HEK293T (cell line): ENCODE data around the gene SLC31A2.

Experiments used
- CTCF ChIA-PET: fragments of 350-600 bp; formaldehyde crosslinking; extraction: SDS; loops from one replicate; lab custom pipeline; 2021; ENCODE audit warnings: antibody characterized with exemption, inconsistent platforms; lab: Yijun Ruan, JAX
- POLR2A ChIA-PET: fragments of 350-600 bp; formaldehyde crosslinking; extraction: SDS; loops from one replicate; lab custom pipeline; 2020; ENCODE audit warnings: antibody characterized with exemption, inconsistent platforms; lab: Yijun Ruan, JAX
- DNase-seq: peaks from one replicate; pipeline ENCODE4 v3.0.0; 2012; ENCODE audit warnings: mixed read lengths; ENCODE audit errors: extremely low spot score
- ARNT ChIP-seq: fragments of 450-650 bp; IDR thresholded peaks from 2 replicates; pipeline ENCODE4 v1.6.1; 2017; ENCODE audit warnings: mild to moderate bottlenecking
- BHLHE40 ChIP-seq: fragments of 450-650 bp; IDR thresholded peaks from 2 replicates; pipeline ENCODE4 v1.6.1; 2016; ENCODE audit warnings: mild to moderate bottlenecking, moderate library complexity, borderline replicate concordance
- CTBP1 ChIP-seq: fragments of 450-650 bp; IDR thresholded peaks from 2 replicates; pipeline ENCODE4 v1.6.1; 2016; ENCODE audit warnings: borderline replicate concordance
- ELF4 ChIP-seq: fragments of 450-650 bp; IDR thresholded peaks from 2 replicates; pipeline ENCODE4 v1.6.1; 2017; ENCODE audit warnings: antibody characterized with exemption
- FOXA1 ChIP-seq: fragments of 450-650 bp; IDR thresholded peaks from 2 replicates; pipeline ENCODE4 v1.6.1; 2016; ENCODE audit warnings: mild to moderate bottlenecking
- FOXK2 ChIP-seq: fragments of 450-650 bp; IDR thresholded peaks from 2 replicates; pipeline ENCODE4 v1.6.1; 2016; ENCODE audit warnings: mild to moderate bottlenecking
- FOXM1 ChIP-seq: fragments of 450-650 bp; IDR thresholded peaks from 2 replicates; pipeline ENCODE4 v1.6.1; 2017; ENCODE audit warnings: mild to moderate bottlenecking, borderline replicate concordance
- HDGF ChIP-seq: fragments of 450-650 bp; IDR thresholded peaks from 2 replicates; pipeline ENCODE4 v1.6.1; 2017; ENCODE audit warnings: antibody characterized with exemption, borderline replicate concordance
- L3MBTL2 ChIP-seq: fragments of 450-650 bp; conservative IDR thresholded peaks from 2 replicates; pipeline ENCODE4 v1.6.1; 2016; ENCODE audit warnings: mild to moderate bottlenecking
- LEF1 ChIP-seq: fragments of 450-650 bp; IDR thresholded peaks from 2 replicates; pipeline ENCODE4 v1.6.1; 2017; ENCODE audit warnings: mild to moderate bottlenecking, borderline replicate concordance
- NFRKB ChIP-seq: fragments of 450-650 bp; IDR thresholded peaks from 2 replicates; pipeline ENCODE4 v1.6.1; 2016; ENCODE audit warnings: mild to moderate bottlenecking, moderate library complexity
- SP1 ChIP-seq: fragments of 450-650 bp; IDR thresholded peaks from 2 replicates; pipeline ENCODE4 v1.6.1; 2017
- SUZ12 ChIP-seq: fragments of 450-650 bp; IDR thresholded peaks from 2 replicates; pipeline ENCODE4 v1.6.1; 2016; ENCODE audit warnings: mild to moderate bottlenecking
- TARDBP ChIP-seq: fragments of 450-650 bp; IDR thresholded peaks from 2 replicates; pipeline ENCODE4 v1.6.1; 2016
- ZNF384 ChIP-seq: fragments of 450-650 bp; IDR thresholded peaks from 2 replicates; pipeline ENCODE4 v1.6.1; 2016
- TF ChIP-seq, protein P1 (sequence below): fragments of 450-650 bp; IDR thresholded peaks from 2 replicates; pipeline ENCODE4 v1.6.1; 2016

Gene SLC31A2

DNA sequence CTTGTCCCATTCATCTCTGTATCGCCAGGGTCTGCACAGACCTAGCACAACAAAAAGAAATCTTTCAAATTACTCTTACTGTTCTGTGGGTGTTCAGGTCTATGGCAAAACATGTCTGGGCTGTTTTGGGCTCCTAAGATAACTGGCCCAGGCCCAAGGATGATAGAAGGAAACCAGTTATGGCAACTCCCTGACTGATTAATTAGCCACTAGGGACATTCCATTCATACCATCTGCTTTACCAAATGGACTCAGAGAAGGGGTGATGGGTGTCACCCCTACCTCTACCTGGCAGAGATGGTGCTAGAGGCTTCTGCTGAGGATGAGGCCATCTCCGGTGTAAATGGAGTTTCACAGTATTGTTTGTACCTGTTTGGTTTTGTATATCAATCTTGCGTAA lies 1.9 kb downstream of the SLC31A2 start:
- ChIA-PET CTCF (no interaction called here), POLR2A (interaction anchor here (3.9 kb wide), 1 partner anchor 68 kb away, joined by 18 read pairs; the partner anchor contains the start of genes FKBP15 and SLC31A1)
- DNase-seq: no peak
- TF ChIP-seq L3MBTL2: no peak
- TF ChIP-seq CTBP1: no peak
- TF ChIP-seq ARNT: no peak
- TF ChIP-seq SP1: no peak
- TF ChIP-seq LEF1: no peak
- TF ChIP-seq FOXA1: no peak
- no peak for TF ChIP-seq ELF4
- no peak for TF ChIP-seq FOXK2
- TF ChIP-seq TARDBP: no peak
- TF ChIP-seq SUZ12: no peak
- TF ChIP-seq, protein P1, sequence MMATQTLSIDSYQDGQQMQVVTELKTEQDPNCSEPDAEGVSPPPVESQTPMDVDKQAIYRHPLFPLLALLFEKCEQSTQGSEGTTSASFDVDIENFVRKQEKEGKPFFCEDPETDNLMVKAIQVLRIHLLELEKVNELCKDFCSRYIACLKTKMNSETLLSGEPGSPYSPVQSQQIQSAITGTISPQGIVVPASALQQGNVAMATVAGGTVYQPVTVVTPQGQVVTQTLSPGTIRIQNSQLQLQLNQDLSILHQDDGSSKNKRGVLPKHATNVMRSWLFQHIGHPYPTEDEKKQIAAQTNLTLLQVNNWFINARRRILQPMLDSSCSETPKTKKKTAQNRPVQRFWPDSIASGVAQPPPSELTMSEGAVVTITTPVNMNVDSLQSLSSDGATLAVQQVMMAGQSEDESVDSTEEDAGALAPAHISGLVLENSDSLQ: no peak
- TF ChIP-seq BHLHE40: no peak
- TF ChIP-seq NFRKB: no peak
- no peak for TF ChIP-seq HDGF
- no peak for TF ChIP-seq FOXM1
- no peak for TF ChIP-seq ZNF384

DNA sequence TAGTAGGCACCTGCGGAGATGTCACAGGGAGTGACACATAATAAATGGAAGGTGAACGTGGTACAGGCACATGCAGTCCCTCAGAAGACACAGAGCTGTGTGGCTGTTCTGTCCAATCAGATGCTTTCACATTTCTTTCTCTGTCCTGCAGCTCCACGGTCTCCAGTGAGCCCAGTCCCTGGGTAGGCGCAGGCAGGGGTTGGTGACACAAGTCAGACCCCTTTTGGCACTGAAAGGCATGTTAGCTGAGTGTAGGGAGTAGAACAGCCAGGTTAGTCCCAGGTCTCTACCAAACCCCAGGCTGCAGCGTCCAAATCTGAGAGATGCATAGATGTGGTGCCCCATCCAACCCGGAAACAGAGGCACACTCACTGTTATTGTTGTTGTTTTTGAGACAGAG lies 2.8 kb downstream of the SLC31A2 start:
- no peak for DNase-seq
- ChIA-PET POLR2A (no interaction called here), CTCF (no interaction called here)
- TF ChIP-seq FOXM1 (no peak), FOXA1 (no peak), FOXK2 (no peak), SP1 (no peak), L3MBTL2 (no peak), CTBP1 (no peak), TARDBP (no peak), BHLHE40 (no peak), ELF4 (no peak), ARNT (no peak), HDGF (no peak)
- TF ChIP-seq, protein P1: no peak

DNA sequence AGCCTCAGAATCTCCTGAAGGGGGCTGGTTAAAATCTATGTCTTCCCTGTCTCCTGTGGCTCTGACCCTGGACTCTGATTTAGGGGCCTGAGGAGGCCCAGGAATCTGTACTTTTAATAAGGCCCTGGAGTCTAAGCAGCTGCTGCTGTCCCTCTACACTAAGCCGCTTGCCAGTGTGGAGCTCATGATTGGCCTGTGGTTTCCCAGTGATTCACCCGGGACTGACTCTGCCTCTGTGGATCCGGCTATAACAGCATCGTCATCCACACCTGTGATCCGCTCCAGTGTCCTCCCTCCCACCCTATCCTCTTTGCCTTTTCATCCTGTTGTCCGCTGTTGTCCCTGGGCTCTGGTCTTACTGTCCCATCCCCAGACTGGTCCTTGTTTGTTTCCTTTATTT lies 3.7 kb downstream of the SLC31A2 start:
- CTCF ChIA-PET: no interaction called here
- TF ChIP-seq ELF4: no peak
- no peak for TF ChIP-seq BHLHE40
- TF ChIP-seq ARNT: no peak
- no peak for TF ChIP-seq HDGF
- no peak for TF ChIP-seq FOXA1
- no peak for TF ChIP-seq ZNF384
- TF ChIP-seq CTBP1: no peak
- TF ChIP-seq TARDBP: no peak
- TF ChIP-seq FOXM1: no peak
- no peak for TF ChIP-seq NFRKB
- no peak for TF ChIP-seq SUZ12
- TF ChIP-seq, protein P1: no peak
- no peak for TF ChIP-seq SP1
- TF ChIP-seq L3MBTL2: no peak
- no peak for TF ChIP-seq LEF1
- POLR2A ChIA-PET: no interaction called here
- DNase-seq: no peak

DNA sequence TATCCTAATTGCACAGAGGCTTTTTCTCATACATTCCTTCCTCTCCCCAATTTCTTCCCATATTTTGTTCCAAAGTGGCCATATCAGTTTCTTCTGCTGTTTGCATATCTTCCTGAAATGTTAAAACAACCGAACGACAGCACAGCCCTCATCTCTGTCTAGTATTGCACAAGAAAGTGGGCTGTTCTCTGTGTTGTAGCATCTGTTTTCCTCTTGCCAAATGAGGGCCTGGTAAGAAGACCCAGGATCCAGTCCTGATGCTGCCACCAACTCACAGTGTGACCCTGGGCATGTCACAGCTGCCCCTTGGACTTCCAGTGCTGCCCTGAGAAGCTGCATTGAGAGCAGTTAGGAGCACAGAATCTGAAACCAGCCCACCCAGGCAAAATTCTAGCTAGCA lies 4.1 kb downstream of the SLC31A2 start:
- CTCF ChIA-PET: no interaction called here
- TF ChIP-seq SP1 (no peak), BHLHE40 (no peak)
- POLR2A ChIA-PET: no interaction called here
- no peak for DNase-seq

DNA sequence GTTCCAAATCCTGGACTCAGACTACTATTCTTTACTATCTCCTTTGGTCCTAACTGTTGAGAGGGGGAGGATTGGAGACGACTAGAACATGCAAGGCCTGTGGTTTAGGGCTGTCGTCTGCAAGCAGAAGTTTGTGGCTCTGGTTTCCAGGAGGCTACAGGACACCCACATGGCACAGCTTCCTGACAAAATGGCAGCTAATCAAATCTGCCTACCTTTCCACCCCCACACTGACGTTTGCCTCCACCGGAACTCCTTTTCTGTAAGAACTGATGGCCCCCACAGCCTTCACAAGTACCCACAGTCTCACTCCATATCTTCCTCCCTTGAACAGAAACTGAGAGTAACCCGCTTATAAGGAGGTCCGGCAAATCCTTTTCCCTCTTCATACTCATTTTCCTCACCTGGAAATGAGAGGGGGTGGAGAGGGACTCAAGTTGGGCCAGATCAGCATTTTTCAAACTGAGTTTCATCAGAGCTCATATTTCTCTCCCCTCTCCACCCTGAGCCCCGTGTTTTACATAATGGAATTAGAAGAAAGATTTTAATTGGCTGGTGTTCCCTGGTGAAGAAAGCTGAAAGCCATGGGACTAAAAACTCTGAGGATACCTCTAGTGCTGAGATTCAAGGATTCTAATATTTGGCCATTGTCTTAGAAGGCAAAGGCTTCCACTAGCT lies 5.2 kb downstream of the SLC31A2 start:
- TF ChIP-seq SUZ12 (no peak), L3MBTL2 (no peak), FOXK2 (no peak), SP1 (no peak), LEF1 (no peak), ARNT (no peak), ELF4 (no peak), ZNF384 (no peak)
- no peak for DNase-seq
- ChIA-PET CTCF (interaction anchor here (0.7 kb wide), 1 partner anchor 228 kb away, joined by 3 read pairs; no protein-coding TSS in a partner anchor), POLR2A (no interaction called here)

DNA sequence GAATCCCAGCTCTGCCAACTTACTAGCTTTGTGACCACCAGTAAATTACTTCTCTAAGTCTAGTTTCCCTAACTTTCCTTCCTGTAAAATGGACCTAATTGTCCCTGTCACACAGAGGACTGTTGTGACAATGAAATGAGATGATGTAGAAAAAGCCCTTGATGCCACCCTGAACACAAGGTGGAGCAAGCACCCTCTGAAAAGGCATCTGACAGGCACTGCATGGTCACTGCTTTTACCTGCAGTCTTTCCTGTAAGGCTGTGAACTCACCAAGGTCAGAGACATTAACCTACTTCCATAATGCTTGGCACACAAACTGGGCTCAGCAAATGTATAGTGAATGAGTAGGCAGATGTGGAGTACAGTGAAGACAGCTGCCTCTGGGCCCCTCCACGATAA lies 6.1 kb downstream of the SLC31A2 start:
- ChIA-PET POLR2A (no interaction called here), CTCF (no interaction called here)
- TF ChIP-seq, protein P1: no peak
- TF ChIP-seq ARNT: no peak
- TF ChIP-seq SP1: no peak
- DNase-seq: no peak
